Suprapubic skin (tissue), 4 donors: Measurements from ENCODE around the gene DGKB.

ENCODE experiments used
- EP300 ChIP-seq: sonication (generic); formaldehyde crosslinking; IDR thresholded peaks from one replicate; pipeline ENCODE4 v1.6.1; 2017; ENCODE audit warnings: antibody characterized with exemption
- POLR2A ChIP-seq, 2 donors: fragments of 450-650 bp; IDR thresholded peaks; one replicate each; pipeline ENCODE4 v1.6.1; 2017; ENCODE audit warnings: antibody characterized with exemption in 2 of 2, mild to moderate bottlenecking in 2 of 2, moderate library complexity in 2 of 2
- POLR2AphosphoS5 ChIP-seq, 3 donors: sonication (generic); formaldehyde crosslinking; IDR thresholded peaks; one replicate each; pipeline ENCODE4 v1.6.1; 2017; ENCODE audit warnings: antibody characterized with exemption in 3 of 3
- TF ChIP-seq, protein P1 (sequence below), 2 donors: fragments of 200-600 bp in 1 of 2; fragments of 450-650 bp in 1 of 2; sonication (generic) in 1 of 2; IDR thresholded peaks; one replicate each; pipeline ENCODE4 v1.5.1; 2016 to 2019; ENCODE audit warnings: antibody characterized with exemption in 2 of 2, mild to moderate bottlenecking in 1 of 2, moderate library complexity in 1 of 2

DNA sequence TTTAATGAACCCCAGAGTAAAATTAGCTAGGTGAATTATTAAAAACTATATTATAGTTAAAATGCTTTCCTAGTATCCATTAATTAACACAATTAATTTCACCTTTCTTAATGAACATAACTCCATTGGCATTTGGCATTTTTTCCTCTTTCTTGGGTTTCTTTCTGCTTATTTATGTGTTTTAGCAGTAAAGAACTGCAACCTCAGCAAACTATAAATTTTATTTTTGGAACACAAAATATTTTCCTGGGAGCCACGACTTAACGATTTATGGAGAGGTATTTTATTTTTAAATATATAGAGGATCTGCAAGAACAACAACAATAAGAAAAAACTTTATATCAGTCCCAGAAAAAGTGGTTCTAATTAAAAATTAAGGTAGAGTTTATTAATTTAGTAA, 465.7 kb downstream of the DGKB start:
- TF ChIP-seq POLR2A (IDR thresholded peaks at IDR 0.05), result no peak
- TF ChIP-seq, protein P1, sequence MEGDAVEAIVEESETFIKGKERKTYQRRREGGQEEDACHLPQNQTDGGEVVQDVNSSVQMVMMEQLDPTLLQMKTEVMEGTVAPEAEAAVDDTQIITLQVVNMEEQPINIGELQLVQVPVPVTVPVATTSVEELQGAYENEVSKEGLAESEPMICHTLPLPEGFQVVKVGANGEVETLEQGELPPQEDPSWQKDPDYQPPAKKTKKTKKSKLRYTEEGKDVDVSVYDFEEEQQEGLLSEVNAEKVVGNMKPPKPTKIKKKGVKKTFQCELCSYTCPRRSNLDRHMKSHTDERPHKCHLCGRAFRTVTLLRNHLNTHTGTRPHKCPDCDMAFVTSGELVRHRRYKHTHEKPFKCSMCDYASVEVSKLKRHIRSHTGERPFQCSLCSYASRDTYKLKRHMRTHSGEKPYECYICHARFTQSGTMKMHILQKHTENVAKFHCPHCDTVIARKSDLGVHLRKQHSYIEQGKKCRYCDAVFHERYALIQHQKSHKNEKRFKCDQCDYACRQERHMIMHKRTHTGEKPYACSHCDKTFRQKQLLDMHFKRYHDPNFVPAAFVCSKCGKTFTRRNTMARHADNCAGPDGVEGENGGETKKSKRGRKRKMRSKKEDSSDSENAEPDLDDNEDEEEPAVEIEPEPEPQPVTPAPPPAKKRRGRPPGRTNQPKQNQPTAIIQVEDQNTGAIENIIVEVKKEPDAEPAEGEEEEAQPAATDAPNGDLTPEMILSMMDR (IDR thresholded peaks at IDR 0.05), result no peak
- TF ChIP-seq EP300, result no peak
- TF ChIP-seq POLR2AphosphoS5 (IDR thresholded peaks at IDR 0.05), result no peak
